ENCODE data around the gene DDX28. TPM values are rescaled to one million over a fixed set of nuclear protein-coding genes. Genes with fewer than 3 reads are reported as not detected.

Gene DDX28
- total RNA-seq, 3 donors from 2014 or later, result 6.1 to 7.2 (median 6.8) TPM

DNA sequence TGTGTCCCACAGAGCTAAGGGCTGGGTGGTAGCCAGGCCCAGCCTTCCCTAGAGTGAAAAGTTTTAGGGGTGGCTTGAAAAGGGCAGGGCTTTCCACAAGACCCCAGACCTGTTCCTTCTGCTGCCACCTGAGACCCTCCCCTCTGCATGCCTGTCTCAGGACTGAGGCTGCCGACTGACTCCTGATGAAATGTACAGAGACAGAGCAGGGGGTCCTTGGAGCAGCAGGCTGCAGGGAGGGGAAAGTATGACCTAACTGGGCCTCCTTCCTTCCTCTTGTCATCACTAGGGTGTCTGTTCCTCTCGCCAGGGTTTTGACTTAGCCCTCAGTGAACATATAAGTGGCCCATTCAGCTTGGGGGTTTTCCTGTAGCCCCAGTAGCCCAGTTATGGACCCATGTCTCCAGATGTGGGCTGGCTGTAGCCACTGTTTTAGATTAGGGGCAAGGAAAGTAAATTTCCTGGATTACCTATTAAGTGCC lies 47.3 kb upstream of the DDX28 start:
- Histone ChIP-seq H3K4me1 (ENCODE audit: low read depth) (peaks cover 20% of the 10 kb centered on the region), H3K36me3 (ENCODE audit: low read depth) (no peaks in the 10 kb centered on the region), H3K9me3 (no peaks in the 10 kb centered on the region), H3K4me3 (no peak overlapping the region)
- ATAC-seq, result no peak
- no peak for DNase-seq
- intact Hi-C loops (cut with DNase I, micrococcal nuclease), result no loop called here
- TF ChIP-seq, protein P1, sequence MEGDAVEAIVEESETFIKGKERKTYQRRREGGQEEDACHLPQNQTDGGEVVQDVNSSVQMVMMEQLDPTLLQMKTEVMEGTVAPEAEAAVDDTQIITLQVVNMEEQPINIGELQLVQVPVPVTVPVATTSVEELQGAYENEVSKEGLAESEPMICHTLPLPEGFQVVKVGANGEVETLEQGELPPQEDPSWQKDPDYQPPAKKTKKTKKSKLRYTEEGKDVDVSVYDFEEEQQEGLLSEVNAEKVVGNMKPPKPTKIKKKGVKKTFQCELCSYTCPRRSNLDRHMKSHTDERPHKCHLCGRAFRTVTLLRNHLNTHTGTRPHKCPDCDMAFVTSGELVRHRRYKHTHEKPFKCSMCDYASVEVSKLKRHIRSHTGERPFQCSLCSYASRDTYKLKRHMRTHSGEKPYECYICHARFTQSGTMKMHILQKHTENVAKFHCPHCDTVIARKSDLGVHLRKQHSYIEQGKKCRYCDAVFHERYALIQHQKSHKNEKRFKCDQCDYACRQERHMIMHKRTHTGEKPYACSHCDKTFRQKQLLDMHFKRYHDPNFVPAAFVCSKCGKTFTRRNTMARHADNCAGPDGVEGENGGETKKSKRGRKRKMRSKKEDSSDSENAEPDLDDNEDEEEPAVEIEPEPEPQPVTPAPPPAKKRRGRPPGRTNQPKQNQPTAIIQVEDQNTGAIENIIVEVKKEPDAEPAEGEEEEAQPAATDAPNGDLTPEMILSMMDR (IDR thresholded peaks at IDR 0.05), result no peak

DNA sequence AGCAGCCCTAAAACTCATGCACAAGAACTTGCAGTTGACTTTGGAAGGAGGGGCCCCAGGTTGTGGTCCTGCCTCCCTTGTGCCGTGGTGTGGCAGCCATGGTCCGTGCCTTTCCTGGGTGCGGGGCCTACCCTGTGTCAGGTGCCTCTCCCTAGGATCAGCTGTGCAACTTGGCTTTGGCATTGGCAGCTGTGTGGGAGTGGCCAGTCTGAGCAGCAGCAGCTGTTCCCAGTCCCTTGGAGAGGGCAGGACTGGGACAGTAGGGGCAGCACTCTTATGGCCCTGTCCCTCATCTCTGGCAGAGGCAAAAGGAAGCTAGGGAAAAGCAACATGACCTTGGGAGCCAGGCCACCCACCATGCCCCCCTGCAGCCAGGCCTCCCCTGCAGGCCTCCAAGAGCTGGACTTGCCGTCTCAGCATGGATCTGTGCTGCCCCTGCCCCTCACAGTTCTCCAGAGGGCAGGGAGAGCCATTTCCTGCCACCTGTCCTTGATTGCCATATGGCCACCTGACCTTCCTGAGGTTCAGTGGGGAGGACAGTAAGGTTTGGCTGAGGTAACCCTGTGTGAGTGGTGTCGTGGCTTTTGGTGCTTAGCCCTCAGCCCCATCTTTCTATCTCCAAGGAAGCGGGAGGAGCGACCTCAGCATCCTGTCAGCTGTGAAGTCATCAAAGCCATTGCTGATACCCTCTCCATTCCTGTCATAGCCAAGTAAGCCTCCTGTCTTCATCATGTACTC lies 46.6 kb upstream of the DDX28 start:
- DNase-seq, result peak; percentile 80 to 82 (median 81)
- TF ChIP-seq, protein P1 (IDR thresholded peaks at IDR 0.05), result no peak
- Histone ChIP-seq H3K9me3 (no peaks in the 10 kb centered on the region), H3K4me1 (ENCODE audit: low read depth) (peaks cover 22% of the 10 kb centered on the region), H3K36me3 (ENCODE audit: low read depth) (no peaks in the 10 kb centered on the region), H3K4me3 (no peak overlapping the region)
- ATAC-seq, result peak; percentile 81
- intact Hi-C loops (cut with DNase I, micrococcal nuclease), result no loop called here

DNA sequence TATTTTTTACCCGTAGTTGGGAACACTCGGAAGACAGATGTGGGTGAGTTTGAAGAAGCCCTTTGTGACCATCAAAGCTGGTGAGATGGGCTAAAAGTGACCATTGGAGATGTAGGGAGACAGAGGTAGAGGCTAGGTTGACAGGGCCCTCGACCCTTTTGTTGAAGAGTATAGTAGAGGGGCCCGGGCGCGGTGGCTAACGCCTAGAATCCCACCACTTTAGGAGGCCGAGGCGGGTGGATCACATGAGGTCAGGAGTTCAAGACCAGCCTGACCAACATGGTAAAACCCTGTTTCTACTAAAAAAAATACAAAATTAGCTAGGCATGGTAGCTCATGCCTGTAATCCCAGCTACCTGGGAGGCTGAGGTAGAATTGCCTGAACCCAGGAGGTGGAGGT lies 45.9 kb upstream of the DDX28 start:
- H3K4me1 ChIP-seq (ENCODE audit: low read depth), result peaks cover 23% of the 10 kb centered on the region
- intact Hi-C loops (cut with DNase I, micrococcal nuclease), result no loop called here
- H3K9me3 ChIP-seq, result no peaks in the 10 kb centered on the region
- DNase-seq (no peak), ATAC-seq (no peak)
- no peak overlapping the region for H3K4me3 ChIP-seq
- TF ChIP-seq, protein P1 (IDR thresholded peaks at IDR 0.05), result no peak
- H3K36me3 ChIP-seq (ENCODE audit: low read depth), result no peaks in the 10 kb centered on the region

DNA sequence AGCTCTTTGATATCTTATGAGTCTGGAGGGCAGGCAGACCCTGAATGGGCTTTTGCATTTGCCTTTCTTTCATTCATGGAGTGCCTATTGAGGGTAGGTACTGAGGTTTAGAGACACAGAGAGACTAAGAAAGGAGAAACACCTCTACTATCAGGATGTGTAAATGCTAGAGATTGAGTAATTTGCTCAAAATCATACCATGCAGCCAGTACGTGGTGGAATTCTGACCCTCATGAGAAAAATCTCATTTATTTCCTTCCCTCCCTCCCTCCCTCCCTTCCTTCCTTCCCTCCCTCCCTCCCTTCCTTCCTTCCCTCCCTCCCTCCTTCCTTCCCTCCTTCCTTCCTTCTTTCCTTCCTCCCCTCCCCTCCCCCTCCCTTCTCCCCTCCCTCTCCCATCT lies 43.7 kb upstream of the DDX28 start:
- ATAC-seq, result no peak
- intact Hi-C loops (cut with DNase I, micrococcal nuclease), result no loop called here
- H3K4me3 ChIP-seq, result no peak overlapping the region
- DNase-seq, result no peak
- H3K36me3 ChIP-seq (ENCODE audit: low read depth), result no peaks in the 10 kb centered on the region
- peaks cover 20% of the 10 kb centered on the region for H3K4me1 ChIP-seq (ENCODE audit: low read depth)
- TF ChIP-seq, protein P1 (IDR thresholded peaks at IDR 0.05), result no peak
- H3K9me3 ChIP-seq, result no peaks in the 10 kb centered on the region

DNA sequence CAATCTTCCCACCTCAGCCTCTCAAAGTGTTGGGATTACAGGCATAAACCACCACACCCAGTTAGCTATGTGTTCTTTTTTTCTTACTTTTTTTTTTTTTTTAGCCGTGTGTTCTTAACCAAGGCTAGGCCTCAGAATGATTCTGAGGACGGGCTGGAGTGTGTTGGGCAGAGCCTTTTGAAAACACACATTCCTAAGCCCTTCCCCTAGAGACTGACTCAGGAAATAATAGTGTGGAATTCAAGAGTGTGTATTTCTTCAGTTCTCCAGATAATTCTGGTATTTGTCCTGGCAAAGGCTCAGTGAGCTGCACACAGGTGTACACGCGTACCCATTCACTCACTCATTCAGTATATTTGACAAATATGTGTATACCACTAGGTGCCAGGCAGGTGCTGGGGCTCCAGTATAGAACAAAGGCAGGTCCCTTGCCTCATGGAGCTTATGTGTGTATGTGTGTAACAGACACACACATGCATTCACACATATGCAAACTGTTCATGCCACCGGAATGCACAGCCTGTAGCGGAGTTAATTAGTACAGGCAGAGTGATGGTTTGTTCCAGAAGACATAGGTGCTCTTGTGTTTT lies 42.8 kb upstream of the DDX28 start:
- Histone ChIP-seq H3K4me1 (ENCODE audit: low read depth) (peaks cover 20% of the 10 kb centered on the region), H3K4me3 (no peak overlapping the region), H3K9me3 (no peaks in the 10 kb centered on the region), H3K36me3 (ENCODE audit: low read depth) (no peaks in the 10 kb centered on the region)
- TF ChIP-seq, protein P1 (IDR thresholded peaks at IDR 0.05), result no peak
- intact Hi-C loops (cut with DNase I, micrococcal nuclease), result no loop called here
- no peak for ATAC-seq
- no peak for DNase-seq

Data from mucosa of descending colon (tissue), 3 donors.